GM19452 (cell line): ENCODE measurements around the gene UGDH.

ENCODE experiments used
- ATAC-seq: cut with Tn5 transposase; IDR thresholded peaks from one replicate; pipeline ENCODE4 v1.9.1; 2021; ENCODE audit not compliant: unreplicated experiment

The UGDH gene

DNA sequence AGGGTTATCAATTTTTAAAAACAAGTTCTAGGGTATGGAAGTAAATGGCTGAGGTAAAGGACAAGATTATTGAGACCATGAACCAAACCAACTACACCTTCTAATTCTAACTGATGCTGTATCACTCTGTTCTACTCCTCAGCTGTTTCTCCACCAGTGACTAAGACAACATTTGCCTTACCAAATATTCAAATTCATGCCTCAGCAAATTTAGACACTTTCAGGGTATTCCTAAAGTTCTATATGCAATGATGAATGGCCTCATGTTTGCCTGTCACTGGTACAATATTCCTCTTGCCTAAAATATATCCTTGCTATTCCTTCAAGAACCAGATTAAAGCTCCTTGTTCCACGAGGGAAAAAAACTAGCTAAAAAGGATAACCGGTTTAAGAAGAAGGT lies 73.5 kb downstream of the UGDH start:
- no peak for ATAC-seq

DNA sequence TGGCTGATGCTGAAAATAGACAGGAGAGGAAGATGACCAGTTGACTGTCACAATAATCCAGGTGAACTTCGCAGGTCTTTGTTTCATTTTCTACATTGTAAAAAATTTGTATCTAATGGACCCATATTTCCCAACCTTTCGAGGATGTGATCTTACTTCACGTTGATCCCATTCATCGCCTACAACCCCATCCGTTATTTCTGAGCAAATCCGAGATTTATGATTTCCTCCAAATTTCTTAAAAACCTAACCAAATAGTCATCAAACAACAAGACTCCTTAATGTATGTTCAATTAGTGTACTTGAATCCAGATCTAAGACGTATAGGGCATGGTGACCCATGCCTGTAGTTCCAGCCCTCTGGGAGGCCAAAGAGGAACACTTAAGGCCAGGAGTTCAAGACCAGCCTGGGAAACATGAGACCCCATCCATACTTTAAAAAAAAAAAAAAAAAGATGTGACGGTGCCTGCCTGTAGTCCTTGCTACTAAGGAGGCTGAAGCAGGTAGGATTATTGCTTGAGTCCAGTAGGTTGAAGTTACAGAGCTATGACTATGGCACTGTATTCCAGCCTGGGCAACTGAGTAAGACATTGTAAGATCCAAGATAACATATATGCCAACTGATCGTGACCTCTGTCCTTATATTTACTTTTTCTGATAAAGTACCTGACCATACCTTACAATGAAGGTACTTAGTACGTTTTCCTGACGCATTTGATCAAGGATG lies 74.2 kb downstream of the UGDH start:
- no peak for ATAC-seq

DNA sequence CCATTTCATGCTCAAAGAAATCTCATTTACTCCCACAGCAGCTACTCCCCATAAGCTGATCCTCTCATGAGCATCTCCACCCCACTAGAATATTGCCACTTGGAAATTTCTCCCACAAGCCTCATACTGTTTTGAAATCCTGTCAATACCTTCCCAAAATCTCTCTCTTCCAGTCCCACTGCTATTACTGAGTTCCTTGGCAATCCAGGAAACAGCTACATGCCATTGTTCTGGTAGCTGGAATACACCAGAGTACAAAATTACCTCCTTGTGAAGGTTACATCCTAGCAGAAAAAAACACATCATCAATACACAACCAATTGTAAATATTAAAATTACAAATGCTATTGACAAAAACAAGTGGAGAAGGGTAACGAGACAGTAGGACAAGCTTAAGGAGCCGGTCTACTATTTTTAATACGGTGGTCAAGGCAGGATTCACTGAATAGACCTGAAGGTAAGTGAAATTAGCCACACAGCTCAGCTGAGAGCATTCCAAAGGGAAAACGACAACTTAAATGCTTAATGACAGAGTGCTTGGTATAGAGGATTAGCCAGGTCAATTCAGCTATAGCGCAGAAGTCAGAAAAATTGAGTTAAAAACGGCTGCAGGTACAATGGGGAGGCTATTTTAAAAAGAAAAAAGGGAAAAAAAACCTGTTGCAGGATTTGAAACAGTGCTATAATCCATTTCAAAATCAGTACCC lies 74.9 kb downstream of the UGDH start:
- ATAC-seq: no peak

DNA sequence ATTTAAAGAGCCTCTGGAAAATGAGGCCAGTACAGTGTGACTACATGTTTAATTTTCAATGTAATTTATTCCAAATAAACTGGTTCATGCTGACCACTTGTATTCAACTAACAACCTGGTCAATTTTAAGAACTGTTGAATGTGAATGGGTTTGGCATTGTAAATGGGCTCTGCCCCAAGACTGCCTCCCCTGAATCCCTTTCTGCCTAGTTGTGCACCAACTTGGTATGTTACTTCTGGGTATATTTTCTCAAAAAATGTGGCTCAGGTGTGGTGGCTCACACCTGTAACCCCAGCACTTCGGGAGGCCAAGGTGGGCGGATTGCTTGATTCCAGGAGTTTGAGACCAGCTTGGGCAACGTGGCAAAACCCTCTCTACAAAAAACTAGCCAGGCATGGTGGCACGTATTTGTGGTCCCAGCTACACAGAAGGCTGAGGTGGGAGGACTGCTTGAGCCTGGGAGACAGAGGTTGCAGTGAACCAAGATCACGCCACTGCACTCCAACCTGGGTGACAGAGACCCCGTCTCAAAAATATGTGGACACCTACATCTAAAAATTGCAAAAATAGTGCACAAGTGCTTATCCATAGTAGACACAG lies 75.7 kb downstream of the UGDH start:
- no peak for ATAC-seq

DNA sequence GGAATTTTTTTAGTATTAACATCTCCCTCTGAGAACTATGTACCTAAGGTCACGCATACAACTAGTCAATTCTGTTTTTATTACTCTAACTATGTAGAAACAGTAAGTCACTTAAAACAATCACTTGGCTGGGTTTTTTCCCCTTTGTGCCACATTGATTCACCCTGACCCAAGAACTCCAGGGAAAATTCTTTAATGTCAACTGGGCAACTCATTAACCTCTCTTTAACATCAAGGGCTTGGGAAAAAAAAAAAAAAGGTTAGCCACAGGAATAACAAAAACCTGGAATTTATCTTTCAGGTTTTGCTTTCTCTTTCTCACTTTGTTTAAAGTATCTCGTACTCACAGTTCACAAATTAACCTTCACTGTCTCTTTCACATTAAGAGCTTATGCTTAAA lies 76.6 kb downstream of the UGDH start:
- ATAC-seq: no peak
